HepG2 (cell line): ENCODE data around the gene HSDL1. TPM values are rescaled to one million over a fixed set of nuclear protein-coding genes. Genes with fewer than 3 reads are reported as not detected.

ENCODE experiments used
- BATF2 ChIP-seq: sonication (generic); formaldehyde crosslinking; IDR thresholded peaks from 2 replicates; pipeline ENCODE4 v1.8.0; 2022; ENCODE audit warnings: mild to moderate bottlenecking, missing genetic modification reagents, moderate library complexity
- ESRRA ChIP-seq: sonication (generic); formaldehyde crosslinking; IDR thresholded peaks from 2 replicates; pipeline ENCODE4 v1.5.1; 2020; ENCODE audit warnings: mild to moderate bottlenecking, low read depth, missing genetic modification reagents
- FOXM1 ChIP-seq: sonication (generic); formaldehyde crosslinking; IDR thresholded peaks from 2 replicates; pipeline ENCODE4 v1.5.0; 2020; ENCODE audit warnings: missing genetic modification reagents
- KLF16 ChIP-seq, 2 experiments: sonication (generic) in 1 of 2; formaldehyde crosslinking in 1 of 2; IDR thresholded peaks; 2 replicates each; pipeline versions ENCODE4 v1.6.1 to v1.8.0; 2016 to 2023; ENCODE audit warnings: missing genetic modification reagents in 2 of 2, missing compliant biosample characterization in 1 of 2
- MIER3 ChIP-seq: IDR thresholded peaks from 2 replicates; pipeline ENCODE4 v1.6.1; 2016; ENCODE audit warnings: missing compliant biosample characterization, borderline replicate concordance
- PHF20 ChIP-seq: sonication (generic); formaldehyde crosslinking; IDR thresholded peaks from 2 replicates; pipeline ENCODE4 v1.5.0; 2020; ENCODE audit warnings: mild to moderate bottlenecking, missing genetic modification reagents
- REL ChIP-seq: sonication (generic); formaldehyde crosslinking; conservative IDR thresholded peaks from 2 replicates; pipeline ENCODE4 v1.8.0; 2022; ENCODE audit warnings: mild to moderate bottlenecking, missing genetic modification reagents, moderate library complexity
- SNAPC5 ChIP-seq: sonication (generic); formaldehyde crosslinking; IDR thresholded peaks from 2 replicates; pipeline ENCODE4 v1.8.1; 2023; ENCODE audit warnings: mild to moderate bottlenecking, missing genetic modification reagents, borderline replicate concordance
- SP5 ChIP-seq: IDR thresholded peaks from 2 replicates; pipeline ENCODE4 v1.6.1; 2016; ENCODE audit warnings: low read depth, borderline replicate concordance
- UBTF ChIP-seq: sonication (generic); formaldehyde crosslinking; IDR thresholded peaks from 2 replicates; pipeline ENCODE4 v1.4.0; 2020; ENCODE audit warnings: mild to moderate bottlenecking, missing genetic modification reagents
- ZKSCAN1 ChIP-seq: fragments of 150-350 bp; IDR thresholded peaks from 2 replicates; pipeline ENCODE4 v1.6.1; 2014; ENCODE audit warnings: low read length
- ZKSCAN5 ChIP-seq: sonication (generic); formaldehyde crosslinking; IDR thresholded peaks from 2 replicates; pipeline ENCODE4 v1.5.1; 2020; ENCODE audit warnings: mild to moderate bottlenecking, missing genetic modification reagents
- ZNF10 ChIP-seq: sonication (generic); formaldehyde crosslinking; IDR thresholded peaks from 2 replicates; pipeline ENCODE4 v1.4.0; 2020; ENCODE audit warnings: mild to moderate bottlenecking, low read depth, missing genetic modification reagents, borderline replicate concordance
- ZNF609 ChIP-seq: sonication (generic); formaldehyde crosslinking; IDR thresholded peaks from 2 replicates; pipeline ENCODE4 v1.4.0; 2020; ENCODE audit warnings: mild to moderate bottlenecking, missing genetic modification reagents, borderline replicate concordance
- ZNF619 ChIP-seq: sonication (generic); formaldehyde crosslinking; IDR thresholded peaks from 2 replicates; pipeline ENCODE4 v1.4.0; 2020; ENCODE audit warnings: mild to moderate bottlenecking, missing genetic modification reagents
- ZNF710 ChIP-seq: sonication (generic); formaldehyde crosslinking; IDR thresholded peaks from 2 replicates; pipeline ENCODE4 v1.5.0; 2020; ENCODE audit warnings: mild to moderate bottlenecking, missing genetic modification reagents, borderline replicate concordance
- ZNF780A ChIP-seq: sonication (generic); formaldehyde crosslinking; IDR thresholded peaks from 2 replicates; pipeline ENCODE4 v1.8.0; 2022; ENCODE audit warnings: mild to moderate bottlenecking, missing genetic modification reagents, moderate library complexity
- polyA plus RNA-seq, 8 experiments: library from polyadenylated mRNA; depleted of rRNA in 3 of 8; stranded (reverse) in 7 of 8; unstranded in 1 of 8; fragments of >200 nt; fragmentation: Illumina TruSeq in 4 of 8; extraction: Trizol in 4 of 8; gene quantifications; 2 replicates each; pipeline versions ENCODE4 v1.2.1 to v1.2.3, GENCODE V29; 2011 to 2016; ENCODE audit warnings: low read depth in 4 of 8, missing spikeins in 1 of 8, mixed read lengths in 1 of 8; ENCODE audit not compliant: insufficient read depth in 1 of 8
- total RNA-seq, 5 experiments: library from RNA; depleted of rRNA; stranded (reverse); fragments of >200 nt; fragmentation: Illumina TruSeq; extraction: Trizol; gene quantifications; 2 replicates each; pipeline ENCODE4 v1.2.3, GENCODE V29; 2016; ENCODE audit warnings: low read depth in 1 of 5
- TF ChIP-seq, protein P1 (sequence below): sonication (generic); formaldehyde crosslinking; IDR thresholded peaks from 2 replicates; pipeline ENCODE4 v1.4.0; 2020; ENCODE audit warnings: missing genetic modification reagents

HSDL1 gene
- total and polyA plus RNA-seq, 2 of the 13 experiments (the other 11 are each of a cell fraction or from before 2014, with no cell fraction given): 49.2 to 49.7 TPM

GRCh38 chr16:84096447-84097005 lies 48.5 kb downstream of the HSDL1 start (continued):
- TF ChIP-seq ZNF609 (peak; percentile 97), ZNF710 (CRISPR knock-in tag) (no peak), BATF2 (no peak), ZNF10 (CRISPR knock-in tag) (no peak), MIER3 (peak; percentile 76; the same call in 1 of the 2 replicates), REL (no peak), ESRRA (CRISPR knock-in tag) (no peak), PHF20 (CRISPR knock-in tag) (no peak), ZKSCAN5 (CRISPR knock-in tag) (no peak), KLF16 (CRISPR knock-in tag; IDR thresholded peaks at IDR 0.05) (no peak; a peak in 1 of 4 replicates), ZNF780A (CRISPR knock-in tag) (no peak), SNAPC5 (CRISPR knock-in tag) (no peak), UBTF (CRISPR knock-in tag) (no peak), ZNF619 (CRISPR knock-in tag) (no peak), FOXM1 (CRISPR knock-in tag) (no peak), SP5 (CRISPR knock-in tag) (peak; percentile 78), ZKSCAN1 (no peak)
- TF ChIP-seq, protein P1, sequence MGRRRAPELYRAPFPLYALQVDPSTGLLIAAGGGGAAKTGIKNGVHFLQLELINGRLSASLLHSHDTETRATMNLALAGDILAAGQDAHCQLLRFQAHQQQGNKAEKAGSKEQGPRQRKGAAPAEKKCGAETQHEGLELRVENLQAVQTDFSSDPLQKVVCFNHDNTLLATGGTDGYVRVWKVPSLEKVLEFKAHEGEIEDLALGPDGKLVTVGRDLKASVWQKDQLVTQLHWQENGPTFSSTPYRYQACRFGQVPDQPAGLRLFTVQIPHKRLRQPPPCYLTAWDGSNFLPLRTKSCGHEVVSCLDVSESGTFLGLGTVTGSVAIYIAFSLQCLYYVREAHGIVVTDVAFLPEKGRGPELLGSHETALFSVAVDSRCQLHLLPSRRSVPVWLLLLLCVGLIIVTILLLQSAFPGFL (CRISPR knock-in tag): no peak
